Measurements from ENCODE around the gene DNM2.
A peak's percentile ranks its signal among the peaks of the same experiment; 100 is the strongest.

DNM2 gene

GRCh38 chr19:10712045-10712444 is 5.8 kb upstream of the DNM2 start:
- Histone ChIP-seq H3K27me3 (no peaks in the 10 kb centered on the region), H3K36me3 (peaks cover 0 to 55% (median 36%) of the 10 kb centered on the region in 3 donors), H3K4me3 (no peak overlapping the region), H3K27ac (no peak overlapping the region), H3K4me1 (peaks cover 0 to 2% (median 0%) of the 10 kb centered on the region in 4 donors), H3K9me3 (no peaks in the 10 kb centered on the region)
- DNase-seq, result no peak
- intact Hi-C loops (cut with DNase I; ENCODE audit: low total_unique reads), result loop anchor here (5.0 kb wide), 1 partner anchor 140 kb away; no protein-coding TSS in a partner anchor
- no peak for TF ChIP-seq CTCF (IDR thresholded peaks at IDR 0.05)

- H3K9me3 ChIP-seq, result no peaks in the 10 kb centered on the region
- no peak for TF ChIP-seq CTCF (IDR thresholded peaks at IDR 0.05)
- H3K27ac ChIP-seq, result no peak overlapping the region
- no peak for DNase-seq
- peaks cover 0 to 4% (median 0%) of the 10 kb centered on the region in 4 donors for H3K4me1 ChIP-seq
- no peak overlapping the region for H3K4me3 ChIP-seq
- no peaks in the 10 kb centered on the region for H3K27me3 ChIP-seq
- H3K36me3 ChIP-seq, result peaks cover 0 to 48% (median 31%) of the 10 kb centered on the region in 3 donors
- intact Hi-C loops (cut with DNase I; ENCODE audit: low total_unique reads), result loop anchor here (5.0 kb wide), 1 partner anchor 140 kb away; no protein-coding TSS in a partner anchor
These were observed 5.1 kb upstream of the DNM2 start for GRCh38 chr19:10712754-10713153.

GRCh38 chr19:10713317-10713716 is 4.6 kb upstream of the DNM2 start:
- no peak for TF ChIP-seq CTCF (IDR thresholded peaks at IDR 0.05)
- Histone ChIP-seq H3K4me1 (peaks cover 0 to 4% (median 0%) of the 10 kb centered on the region in 4 donors), H3K4me3 (no peak overlapping the region), H3K36me3 (peaks cover 0 to 42% (median 30%) of the 10 kb centered on the region in 3 donors), H3K27ac (no peak overlapping the region), H3K27me3 (no peaks in the 10 kb centered on the region), H3K9me3 (no peaks in the 10 kb centered on the region)
- DNase-seq, result no peak
- intact Hi-C loops (cut with DNase I; ENCODE audit: low total_unique reads), result loop anchor here (5.0 kb wide), 1 partner anchor 139 kb away; no protein-coding TSS in a partner anchor

- peak overlapping the region; percentile 58 to 59 for H3K27ac ChIP-seq
- no peak for TF ChIP-seq CTCF (IDR thresholded peaks at IDR 0.05)
- no peaks in the 10 kb centered on the region for H3K27me3 ChIP-seq
- intact Hi-C loops (cut with DNase I; ENCODE audit: low total_unique reads), result loop anchor here (2.0 kb wide), 1 partner anchor 148 kb away; no protein-coding TSS in a partner anchor
- peaks cover 0 to 35% (median 28%) of the 10 kb centered on the region in 4 donors for H3K4me1 ChIP-seq
- H3K36me3 ChIP-seq, result peaks cover 0 to 23% (median 10%) of the 10 kb centered on the region in 3 donors
- peak overlapping the region in 1 of 2 donors; percentile 27 for H3K4me3 ChIP-seq
- DNase-seq, result no peak
- H3K9me3 ChIP-seq, result no peaks in the 10 kb centered on the region
These were observed 874 bp upstream of the DNM2 start for GRCh38 chr19:10717054-10717355.

GRCh38 chr19:10718205-10719196 is 622 bp downstream of the DNM2 start:
- DNase-seq, result peak in 1 of 2 donors; percentile 34
- Histone ChIP-seq H3K36me3 (peaks cover 0 to 12% (median 0%) of the 10 kb centered on the region in 3 donors), H3K4me3 (peak overlapping the region; percentile 97 to 98), H3K27me3 (no peaks in the 10 kb centered on the region), H3K9me3 (no peaks in the 10 kb centered on the region), H3K4me1 (peaks cover 0 to 35% (median 29%) of the 10 kb centered on the region in 4 donors), H3K27ac (peak overlapping the region; percentile 89 to 91)
- no peak for TF ChIP-seq CTCF (IDR thresholded peaks at IDR 0.05)
- intact Hi-C loops (cut with DNase I; ENCODE audit: low total_unique reads), result no loop called here

Measured in tibial artery (tissue), 4 donors.